HepG2 (cell line): ENCODE measurements around the gene SGMS1. TPM values are rescaled to one million over a fixed set of nuclear protein-coding genes. Genes with fewer than 3 reads are reported as not detected.

Source experiments
- ATAC-seq: fragments of 200-7000 bp; cut with Tn5 transposase; 3 replicates; pipeline ENCODE4 v1.9.1; 2020; ENCODE audit warnings: mild to moderate bottlenecking, moderate library complexity
- BruUV-seq: library from RNA; stranded (reverse); fragments of 400-500 nt; replicated peaks from 2 replicates; lab custom pipeline; 2021; lab: Mats Ljungman, UMichigan
- CTCF ChIA-PET: fragments of 300-600 bp; formaldehyde crosslinking; extraction: SDS; loops from one replicate; lab custom pipeline; 2021; ENCODE audit warnings: low total read pairs, inconsistent platforms, low intra/inter-chr PET ratio; lab: Yijun Ruan, JAX
- POLR2A ChIA-PET: fragments of 350-600 bp; sonication (Branson Sonifier 250); formaldehyde crosslinking; loops from one replicate; lab custom pipeline; 2020; ENCODE audit warnings: antibody characterized with exemption, inconsistent platforms; lab: Yijun Ruan, JAX
- DNase-seq: peaks from one replicate; pipeline ENCODE4 v3.0.0-alpha.2; 2015; ENCODE audit warnings: low spot score
- FAIRE-seq: peaks from 3 replicates; lab custom pipeline; 2011; peaks lifted over from hg19 to GRCh38; lab: Jason Lieb, UNC
- H2AFZ ChIP-seq: one replicate; pipeline ENCODE4 v1.6.1; 2011; ENCODE audit warnings: low read length, inconsistent platforms
- H3K27ac ChIP-seq: fragments of 300-600 bp; 3 replicates; pipeline ENCODE4 v1.8.0; 2011; ENCODE audit warnings: mixed run types, mild to moderate bottlenecking, mixed read lengths, low read length, inconsistent platforms; ENCODE audit not compliant: insufficient read depth; ENCODE audit errors: extremely low read length
- H3K27me3 ChIP-seq, 2 experiments: fragments of 200-600 bp in 1 of 2; 2 replicates in 1 of 2; 3 replicates in 1 of 2; pipeline versions ENCODE4 v1.6.0 to v1.8.0; 2011; ENCODE audit warnings: low read length in 2 of 2, mild to moderate bottlenecking in 2 of 2, moderate library complexity in 2 of 2, inconsistent platforms in 1 of 2; ENCODE audit not compliant: insufficient read depth in 2 of 2, control insufficient read depth in 1 of 2
- H3K36me3 ChIP-seq, 2 experiments: fragments of 200-600 bp in 1 of 2; replicated peaks in 1 of 2; 2 replicates in 1 of 2; 3 replicates in 1 of 2; pipeline versions ENCODE4 v1.5.1 to v1.8.0; 2011; ENCODE audit warnings: low read length in 2 of 2, inconsistent platforms in 1 of 2; ENCODE audit not compliant: insufficient read depth in 2 of 2, control insufficient read depth in 1 of 2
- H3K4me1 ChIP-seq: 2 replicates; pipeline ENCODE4 v1.5.1; 2012; ENCODE audit warnings: low read length, inconsistent platforms; ENCODE audit not compliant: insufficient read depth
- H3K4me2 ChIP-seq: 2 replicates; pipeline ENCODE4 v1.6.0; 2011; ENCODE audit warnings: low read depth, low read length, inconsistent platforms
- H3K4me3 ChIP-seq, 3 experiments: fragments of 200-600 bp in 1 of 3; sonication (generic), shearing (Covaris generic) in 1 of 3; replicated peaks in 1 of 3; 2 replicates each; pipeline ENCODE4 v1.5.1; 2011 to 2016; ENCODE audit warnings: low read length in 3 of 3, inconsistent platforms in 2 of 3, low read depth in 2 of 3, mild to moderate bottlenecking in 2 of 3, control low read depth in 1 of 3, mixed read lengths in 1 of 3; ENCODE audit not compliant: insufficient read depth in 1 of 3
- H3K79me2 ChIP-seq: one replicate; pipeline ENCODE4 v1.6.1; 2011; ENCODE audit warnings: low read length, inconsistent platforms; ENCODE audit not compliant: insufficient read depth
- H3K9ac ChIP-seq: 2 replicates; pipeline ENCODE4 v1.6.0; 2011; ENCODE audit warnings: mild to moderate bottlenecking, low read depth, low read length, inconsistent platforms; ENCODE audit not compliant: insufficient read depth
- H3K9me3 ChIP-seq: 2 replicates; pipeline ENCODE4 v1.5.1; 2012; ENCODE audit warnings: mild to moderate bottlenecking, low read length
- H4K20me1 ChIP-seq: 2 replicates; pipeline ENCODE4 v1.6.0; 2011; ENCODE audit warnings: inconsistent platforms, mild to moderate bottlenecking, low read length, moderate library complexity; ENCODE audit not compliant: insufficient read depth
- FOXA3 ChIP-seq: IDR thresholded peaks from 2 replicates; pipeline ENCODE4 v1.6.1; 2016; ENCODE audit warnings: missing genetic modification reagents, missing compliant biosample characterization
- FOXJ3 ChIP-seq: sonication (generic); formaldehyde crosslinking; IDR thresholded peaks from 2 replicates; pipeline ENCODE4 v1.4.0; 2020; ENCODE audit warnings: missing genetic modification reagents, mild to moderate bottlenecking, borderline replicate concordance
- FOXP1 ChIP-seq, 2 experiments: fragments of 450-650 bp in 1 of 2; IDR thresholded peaks; 2 replicates each; pipeline ENCODE4 v1.6.1; 2017 to 2018; ENCODE audit warnings: antibody characterized with exemption in 1 of 2
- GPN1 ChIP-seq: sonication (generic); formaldehyde crosslinking; IDR thresholded peaks from 2 replicates; pipeline ENCODE4 v1.5.1; 2020; ENCODE audit warnings: missing genetic modification reagents, borderline replicate concordance
- HNF1A ChIP-seq, 2 experiments: sonication (generic) in 1 of 2; formaldehyde crosslinking in 1 of 2; IDR thresholded peaks; 2 replicates each; pipeline versions ENCODE4 v1.4.0 to v1.6.1; 2016 to 2020; ENCODE audit warnings: borderline replicate concordance in 1 of 2, low read depth in 1 of 2, mild to moderate bottlenecking in 1 of 2, missing genetic modification reagents in 1 of 2
- ISL2 ChIP-seq: sonication (generic); formaldehyde crosslinking; IDR thresholded peaks from 2 replicates; pipeline ENCODE4 v1.5.0; 2020; ENCODE audit warnings: missing genetic modification reagents
- MED1 ChIP-seq: sonication (generic); formaldehyde crosslinking; IDR thresholded peaks from 2 replicates; pipeline ENCODE4 v1.4.0; 2020; ENCODE audit warnings: missing genetic modification reagents
- MXD4 ChIP-seq: IDR thresholded peaks from 2 replicates; pipeline ENCODE4 v1.6.1; 2016; ENCODE audit warnings: mild to moderate bottlenecking, missing biosample characterization, missing genetic modification reagents
- NFE2L1 ChIP-seq: sonication (generic); formaldehyde crosslinking; IDR thresholded peaks from 2 replicates; pipeline ENCODE4 v1.4.0; 2020; ENCODE audit warnings: missing genetic modification reagents, mild to moderate bottlenecking, borderline replicate concordance
- NPAS2 ChIP-seq: sonication (generic); formaldehyde crosslinking; IDR thresholded peaks from 2 replicates; pipeline ENCODE4 v1.8.0; 2022; ENCODE audit warnings: mild to moderate bottlenecking, missing genetic modification reagents, borderline replicate concordance
- POLR2AphosphoS2 ChIP-seq: IDR thresholded peaks from 2 replicates; pipeline ENCODE4 v1.6.1; 2011; ENCODE audit warnings: low read depth, low read length, improper control_type of control experiment
- SP1 ChIP-seq, 2 experiments: fragments of 450-650 bp in 1 of 2; sonication (generic) in 1 of 2; formaldehyde crosslinking in 1 of 2; IDR thresholded peaks; 2 replicates each; pipeline versions ENCODE4 v1.4.0 to v1.6.1; 2016 to 2020; ENCODE audit warnings: missing genetic modification reagents in 1 of 2
- SP4 ChIP-seq: sonication (generic); formaldehyde crosslinking; IDR thresholded peaks from 2 replicates; pipeline ENCODE4 v1.8.1; 2023; ENCODE audit warnings: mild to moderate bottlenecking, missing genetic modification reagents
- SRF ChIP-seq: IDR thresholded peaks from 2 replicates; pipeline ENCODE4 v1.6.1; 2011; ENCODE audit warnings: mild to moderate bottlenecking, low read depth, low read length, moderate library complexity
- TOPORS ChIP-seq: sonication (generic); formaldehyde crosslinking; IDR thresholded peaks from 2 replicates; pipeline ENCODE4 v1.8.0; 2023; ENCODE audit warnings: mild to moderate bottlenecking, missing genetic modification reagents
- ZBTB2 ChIP-seq: sonication (generic); formaldehyde crosslinking; IDR thresholded peaks from 2 replicates; pipeline ENCODE4 v1.8.0; 2022; ENCODE audit warnings: low read depth, missing genetic modification reagents
- ZNF605 ChIP-seq: sonication (generic); formaldehyde crosslinking; IDR thresholded peaks from 2 replicates; pipeline ENCODE4 v1.8.0; 2022; ENCODE audit warnings: mild to moderate bottlenecking, missing genetic modification reagents
- ZNF737 ChIP-seq: sonication (generic); formaldehyde crosslinking; IDR thresholded peaks from 2 replicates; pipeline ENCODE4 v1.5.0; 2020; ENCODE audit warnings: missing genetic modification reagents, mild to moderate bottlenecking, borderline replicate concordance
- WGBS: methylation state at CpG from one replicate; pipeline ENCODE4 v1.1.6; 2017; ENCODE audit warnings: low lambda C conversion rate; 5-methylcytosine and 5-hydroxymethylcytosine counted together
- in situ Hi-C: cut with HindIII; loops from 2 replicates; pipeline ENCODE4 v1.10.0; 2017; ENCODE audit warnings: low pct_unique_long_range_greater_than_20kb; ENCODE audit not compliant: extremely low pct_ligation_motif_present
- intact Hi-C: fragments of 100-400 bp; cut with micrococcal nuclease; formaldehyde crosslinking; loops from one replicate; pipeline ENCODE4 v1.10.0; 2022; ENCODE audit not compliant: unreplicated experiment
- polyA plus RNA-seq, 8 experiments: library from polyadenylated mRNA; depleted of rRNA in 3 of 8; stranded (reverse) in 7 of 8; unstranded in 1 of 8; fragments of >200 nt; fragmentation: Illumina TruSeq in 4 of 8; extraction: Trizol in 4 of 8; gene quantifications; 2 replicates each; pipeline versions ENCODE4 v1.2.1 to v1.2.3, GENCODE V29; 2011 to 2016; ENCODE audit warnings: low read depth in 4 of 8, missing spikeins in 1 of 8, mixed read lengths in 1 of 8; ENCODE audit not compliant: insufficient read depth in 1 of 8
- total RNA-seq, 5 experiments: library from RNA; depleted of rRNA; stranded (reverse); fragments of >200 nt; fragmentation: Illumina TruSeq; extraction: Trizol; gene quantifications; 2 replicates each; pipeline ENCODE4 v1.2.3, GENCODE V29; 2016; ENCODE audit warnings: low read depth in 1 of 5

SGMS1 gene
- total and polyA plus RNA-seq, 2 of the 13 experiments (the other 11 are each of a cell fraction or from before 2014, with no cell fraction given) = 6.5 to 15.1 TPM

- Histone ChIP-seq H2AFZ (no peak overlapping the region), H3K4me3 (peak overlapping the region in 1 of 3 experiments; percentile 34; a peak in 1 of 6 replicates), H3K36me3 (no peaks in the 10 kb centered on the region), H3K9ac (peak overlapping the region; percentile 13; the same call in 1 of the 2 replicates), H3K79me2 (peaks cover 2% of the 10 kb centered on the region), H3K9me3 (no peaks in the 10 kb centered on the region), H3K4me2 (peak overlapping the region; percentile 77), H3K27me3 (no peaks in the 10 kb centered on the region), H4K20me1 (no peaks in the 10 kb centered on the region), H3K4me1 (peaks cover 81% of the 10 kb centered on the region), H3K27ac (peak overlapping the region; percentile 72)
- intact Hi-C loops (loop anchor here (2.0 kb wide), 1 partner anchor 25 kb away; no protein-coding TSS in a partner anchor), in situ Hi-C loops (no loop called here)
- WGBS = 17% methylated on average over 6 of the region's 6 CpGs
- ChIA-PET POLR2A (no interaction called here), CTCF (no interaction called here)
- FAIRE-seq = peak; percentile 51
- ATAC-seq = peak; percentile 93
- BruUV-seq = TSS peak; percentile 86
- peak; percentile 87 for DNase-seq
- peak; percentile 78; the same call in 1 of the 2 replicates for TF ChIP-seq SRF
- no peak for TF ChIP-seq SP4 (CRISPR knock-in tag)
- no peak for TF ChIP-seq ZNF605 (CRISPR knock-in tag)
- TF ChIP-seq ZBTB2 (CRISPR knock-in tag) = no peak
- TF ChIP-seq MED1 (CRISPR knock-in tag) = peak; percentile 42; the same call in 1 of the 2 replicates
- no peak for TF ChIP-seq ZNF737 (CRISPR knock-in tag)
- no peak for TF ChIP-seq NPAS2
- TF ChIP-seq ISL2 (CRISPR knock-in tag) = peak; percentile 50; the same call in 1 of the 2 replicates
- TF ChIP-seq TOPORS (CRISPR knock-in tag) = no peak
- peak; percentile 72 for TF ChIP-seq HNF1A (IDR thresholded peaks at IDR 0.05; ENCODE audit: low read depth)
- no peak for TF ChIP-seq HNF1A (CRISPR knock-in tag; IDR thresholded peaks at IDR 0.05; ENCODE audit: borderline replicate concordance)
- peak; percentile 54 for TF ChIP-seq FOXA3 (CRISPR knock-in tag)
- TF ChIP-seq FOXJ3 (CRISPR knock-in tag) = 0 out of 2 replicates have a peak, but pooled peaks have one; percentile 21
- no peak for TF ChIP-seq MXD4 (CRISPR knock-in tag)
- TF ChIP-seq POLR2AphosphoS2 = no peak
- no peak for TF ChIP-seq FOXP1 (IDR thresholded peaks at IDR 0.05)
- peak; percentile 48; the same call in 1 of the 2 replicates for TF ChIP-seq FOXP1 (CRISPR knock-in tag; IDR thresholded peaks at IDR 0.05)
- no peak for TF ChIP-seq GPN1
- TF ChIP-seq SP1 (IDR thresholded peaks at IDR 0.05) = no peak
- no peak for TF ChIP-seq SP1 (CRISPR knock-in tag; IDR thresholded peaks at IDR 0.05)
- no peak for TF ChIP-seq NFE2L1
Observed at GRCh38 chr10:50393784-50394467, 229.8 kb downstream of the SGMS1 start.
